Neural cell (in vitro differentiated cells): ENCODE data around the gene PLD5. TPM values are rescaled to one million over a fixed set of nuclear protein-coding genes. Genes with fewer than 3 reads are reported as not detected.

Experiments
- H2AFZ ChIP-seq: fragments of 200-600, 300-800 bp; sonication (generic), shearing (Covaris generic); 2 replicates; pipeline ENCODE4 v1.6.0; 2014; ENCODE audit warnings: low read depth, mild to moderate bottlenecking, antibody characterized with exemption, low read length, moderate library complexity
- H3F3A ChIP-seq: fragments of 200-600 bp; shearing (Covaris generic); 2 replicates; pipeline ENCODE4 v1.6.1; 2016; ENCODE audit warnings: mild to moderate bottlenecking, moderate library complexity, mixed read lengths, antibody characterized with exemption, low read length; ENCODE audit not compliant: insufficient read depth, poor library complexity, severe bottlenecking
- H3K27ac ChIP-seq: fragments of 200-600, 300-800 bp; sonication (generic), shearing (Covaris generic); 2 replicates; pipeline ENCODE4 v1.5.1; 2014; ENCODE audit warnings: mild to moderate bottlenecking, low read length, moderate library complexity
- H3K27me3 ChIP-seq: fragments of 300-800, 200-600 bp; sonication (generic), shearing (Covaris generic); 2 replicates; pipeline ENCODE4 v1.6.0; 2014; ENCODE audit warnings: mild to moderate bottlenecking, low read depth, low read length, moderate library complexity; ENCODE audit not compliant: insufficient read depth
- H3K36me3 ChIP-seq: fragments of 300-800, 200-600 bp; sonication (generic), shearing (Covaris generic); 2 replicates; pipeline ENCODE4 v1.5.1; 2014; ENCODE audit warnings: mild to moderate bottlenecking, antibody characterized with exemption, low read length, moderate library complexity; ENCODE audit not compliant: insufficient read depth
- H3K4me2 ChIP-seq: fragments of 300-800, 200-600 bp; sonication (generic), shearing (Covaris generic); 2 replicates; pipeline ENCODE4 v1.6.0; 2014; ENCODE audit warnings: mild to moderate bottlenecking, low read length
- H3K4me3 ChIP-seq: fragments of 300-800, 200-600 bp; sonication (generic), shearing (Covaris generic); 2 replicates; pipeline ENCODE4 v1.5.1; 2014; ENCODE audit warnings: mild to moderate bottlenecking, low read length, moderate library complexity
- H3K79me2 ChIP-seq: fragments of 200-600 bp; shearing (Covaris generic); replicated peaks from 2 replicates; pipeline ENCODE4 v1.6.0; 2014; ENCODE audit warnings: mild to moderate bottlenecking, low read length, moderate library complexity; ENCODE audit not compliant: insufficient read depth
- H3K9ac ChIP-seq: fragments of 300-800, 200-600 bp; sonication (generic), shearing (Covaris generic); 2 replicates; pipeline ENCODE4 v1.6.1; 2016; ENCODE audit warnings: mild to moderate bottlenecking, low read length, mixed read lengths
- H3K9me2 ChIP-seq: fragments of 200-600 bp; shearing (Covaris generic); 2 replicates; pipeline ENCODE4 v1.6.1; 2016; ENCODE audit warnings: mild to moderate bottlenecking, low read length, mixed read lengths; ENCODE audit not compliant: insufficient read depth
- H3K9me3 ChIP-seq: fragments of 200-600, 300-800 bp; sonication (generic), shearing (Covaris generic); 2 replicates; pipeline ENCODE4 v1.6.1; 2016; ENCODE audit warnings: mild to moderate bottlenecking, mixed run types, low read length, moderate library complexity, mixed read lengths
- H4K20me1 ChIP-seq: fragments of 200-600 bp; shearing (Covaris generic); 2 replicates; pipeline ENCODE4 v1.6.1; 2016; ENCODE audit warnings: mild to moderate bottlenecking, mixed run types; ENCODE audit not compliant: insufficient read depth
- CTCF ChIP-seq: fragments of 450-650 bp; IDR thresholded peaks from 2 replicates; pipeline ENCODE4 v1.5.1; 2014; ENCODE audit warnings: antibody characterized with exemption, mild to moderate bottlenecking, moderate library complexity; ENCODE audit not compliant: poor library complexity, severe bottlenecking
- EP300 ChIP-seq: fragments of 450-650 bp; conservative IDR thresholded peaks from 2 replicates; pipeline ENCODE4 v1.6.1; 2014; ENCODE audit warnings: antibody characterized with exemption, mild to moderate bottlenecking, moderate library complexity; ENCODE audit not compliant: poor library complexity, severe bottlenecking
- EZH2 ChIP-seq: fragments of 200-600, 300-800 bp; shearing (Covaris generic), sonication (generic); IDR thresholded peaks from 2 replicates; pipeline ENCODE4 v1.6.1; 2014; ENCODE audit warnings: antibody characterized with exemption, low read length, borderline replicate concordance, mild to moderate bottlenecking; ENCODE audit not compliant: insufficient read depth, poor library complexity, severe bottlenecking
- MXI1 ChIP-seq: fragments of 450-650 bp; conservative IDR thresholded peaks from 2 replicates; pipeline ENCODE4 v1.6.1; 2014; ENCODE audit warnings: antibody characterized with exemption, mild to moderate bottlenecking; ENCODE audit not compliant: poor library complexity, severe bottlenecking
- POLR2AphosphoS5 ChIP-seq: IDR thresholded peaks from 2 replicates; pipeline ENCODE4 v1.6.1; 2012
- RAD21 ChIP-seq: fragments of 450-650 bp; conservative IDR thresholded peaks from 2 replicates; pipeline ENCODE4 v1.6.1; 2014; ENCODE audit warnings: antibody characterized with exemption, mild to moderate bottlenecking, moderate library complexity
- REST ChIP-seq: IDR thresholded peaks from 2 replicates; pipeline ENCODE4 v1.6.1; 2012; ENCODE audit warnings: borderline replicate concordance
- SMC3 ChIP-seq: fragments of 450-650 bp; conservative IDR thresholded peaks from 2 replicates; pipeline ENCODE4 v1.6.1; 2014; ENCODE audit warnings: antibody characterized with exemption, mild to moderate bottlenecking, moderate library complexity; ENCODE audit not compliant: poor library complexity
- TAF1 ChIP-seq: IDR thresholded peaks from 2 replicates; pipeline ENCODE4 v1.6.1; 2012; ENCODE audit warnings: low read depth
- polyA plus RNA-seq: library from polyadenylated mRNA; depleted of rRNA; stranded (reverse); fragments of >200 nt; gene quantifications from 2 replicates; pipeline ENCODE4 v1.2.3, GENCODE V29; 2014

The PLD5 gene
- polyA plus RNA-seq, 1 donor from 2014 or later: 0.64 TPM

GRCh38 chr1:242057745-242058115 lies 466.8 kb downstream of the PLD5 start:
- Histone ChIP-seq H2AFZ (no peak overlapping the region), H4K20me1 (no peaks in the 10 kb centered on the region)
- TF ChIP-seq REST (no peak), EP300 (no peak), TAF1 (no peak), EZH2 (no peak), SMC3 (no peak), RAD21 (no peak), CTCF (no peak), MXI1 (no peak), POLR2AphosphoS5 (no peak)

GRCh38 chr1:242056988-242057744 lies 467.3 kb downstream of the PLD5 start:
- no peaks in the 10 kb centered on the region for H4K20me1 ChIP-seq
- no peaks in the 10 kb centered on the region for H3K9me2 ChIP-seq
- TF ChIP-seq MXI1 (no peak), REST (no peak), EZH2 (no peak)
- no peak overlapping the region for H3K9ac ChIP-seq
- no peak overlapping the region for H3K4me3 ChIP-seq
- H3K36me3 ChIP-seq: no peaks in the 10 kb centered on the region
- no peak overlapping the region for H2AFZ ChIP-seq
- no peak overlapping the region for H3K4me2 ChIP-seq
- no peaks in the 10 kb centered on the region for H3K79me2 ChIP-seq
- no peaks in the 10 kb centered on the region for H3F3A ChIP-seq
- no peak overlapping the region for H3K27ac ChIP-seq
- H3K9me3 ChIP-seq: no peaks in the 10 kb centered on the region
- no peaks in the 10 kb centered on the region for H3K27me3 ChIP-seq

More at GRCh38 chr1:242057745-242058115, 466.8 kb downstream of the PLD5 start:
- no peaks in the 10 kb centered on the region for H3F3A ChIP-seq
- H3K4me2 ChIP-seq: no peak overlapping the region
- H3K9me2 ChIP-seq: no peaks in the 10 kb centered on the region
- no peak overlapping the region for H3K9ac ChIP-seq
- no peaks in the 10 kb centered on the region for H3K9me3 ChIP-seq
- H3K79me2 ChIP-seq: no peaks in the 10 kb centered on the region
- H3K36me3 ChIP-seq: no peaks in the 10 kb centered on the region
- H3K27me3 ChIP-seq: no peaks in the 10 kb centered on the region
- no peak overlapping the region for H3K4me3 ChIP-seq
- H3K27ac ChIP-seq: no peak overlapping the region
